GM12878 (cell line): Measurements from ENCODE around the gene PEX12.

ENCODE experiments used
- ETV6 ChIP-seq, 2 experiments: fragments of 450-650 bp in 1 of 2; IDR thresholded peaks in 1 of 2; conservative IDR thresholded peaks in 1 of 2; 2 replicates each; pipeline ENCODE4 v1.6.1; 2014; ENCODE audit warnings: antibody characterized with exemption in 1 of 2, borderline replicate concordance in 1 of 2, low read depth in 1 of 2, mild to moderate bottlenecking in 1 of 2, moderate library complexity in 1 of 2
- MEF2A ChIP-seq: IDR thresholded peaks from 2 replicates; pipeline ENCODE4 v1.6.1; 2011; ENCODE audit warnings: low read depth, mild to moderate bottlenecking, low read length, moderate library complexity; ENCODE audit not compliant: insufficient read depth
- POLR2A ChIP-seq: IDR thresholded peaks from 2 replicates; pipeline ENCODE4 v1.6.1; 2011; ENCODE audit warnings: low read depth, mild to moderate bottlenecking, low read length
- RAD21 ChIP-seq: IDR thresholded peaks from 2 replicates; pipeline ENCODE4 v1.6.1; 2011; ENCODE audit warnings: mild to moderate bottlenecking, low read depth, low read length, moderate library complexity; ENCODE audit not compliant: insufficient read depth
- TF ChIP-seq, protein P1 (sequence below): IDR thresholded peaks from 2 replicates; pipeline ENCODE4 v1.6.1; 2011; ENCODE audit warnings: low read depth, low read length, improper control_type of control experiment, borderline replicate concordance
- TF ChIP-seq, protein P2 (sequence below), 3 experiments: IDR thresholded peaks in 2 of 3; conservative IDR thresholded peaks in 1 of 3; 2 replicates each; pipeline ENCODE4 v1.5.1; 2011; ENCODE audit warnings: low read depth in 3 of 3, low read length in 3 of 3, mild to moderate bottlenecking in 3 of 3, control low read depth in 2 of 3, moderate library complexity in 2 of 3, inconsistent platforms in 1 of 3, mixed read lengths in 1 of 3; ENCODE audit not compliant: control insufficient read depth in 2 of 3, insufficient read depth in 1 of 3; ENCODE audit errors: extremely low read depth in 1 of 3

DNA sequence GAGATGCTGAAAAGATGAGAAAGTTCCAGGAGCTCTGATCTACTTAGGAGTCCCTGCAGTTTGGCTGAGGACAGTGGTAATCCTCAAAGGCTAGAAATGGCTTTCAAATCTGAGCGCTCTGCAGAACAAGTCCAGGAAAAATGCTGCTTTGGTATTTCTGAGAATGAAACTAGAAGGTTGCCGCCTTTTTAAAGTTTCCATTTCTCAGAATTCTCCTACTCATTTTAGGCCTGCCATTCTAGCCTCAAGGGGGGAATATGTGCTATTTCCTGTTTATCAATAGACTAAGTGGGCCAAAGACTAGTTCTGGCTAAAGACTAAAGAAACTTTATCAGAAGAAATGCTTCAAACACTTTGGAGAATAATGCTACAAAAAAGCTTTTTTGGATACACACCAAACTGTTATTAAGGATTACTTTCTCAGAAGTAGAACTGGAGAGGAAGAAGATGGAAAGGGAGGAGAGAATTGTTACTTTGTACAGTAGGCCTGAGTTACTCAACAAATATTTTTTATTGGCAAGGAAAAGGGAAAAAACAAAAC, 40.7 kb downstream of the PEX12 start, which contains the start of gene SLFN12L:
- 0 out of 2 replicates have a peak, but pooled peaks have one; percentile 33 for TF ChIP-seq POLR2A
- TF ChIP-seq, protein P1, sequence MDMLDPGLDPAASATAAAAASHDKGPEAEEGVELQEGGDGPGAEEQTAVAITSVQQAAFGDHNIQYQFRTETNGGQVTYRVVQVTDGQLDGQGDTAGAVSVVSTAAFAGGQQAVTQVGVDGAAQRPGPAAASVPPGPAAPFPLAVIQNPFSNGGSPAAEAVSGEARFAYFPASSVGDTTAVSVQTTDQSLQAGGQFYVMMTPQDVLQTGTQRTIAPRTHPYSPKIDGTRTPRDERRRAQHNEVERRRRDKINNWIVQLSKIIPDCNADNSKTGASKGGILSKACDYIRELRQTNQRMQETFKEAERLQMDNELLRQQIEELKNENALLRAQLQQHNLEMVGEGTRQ: no peak
- no peak for TF ChIP-seq RAD21
- TF ChIP-seq MEF2A: no peak
- peak in 1 of 2 experiments; percentile 25; a peak in 1 of 4 replicates for TF ChIP-seq ETV6 (conservative IDR thresholded peaks at IDR 0.05 in 1 of 2, IDR thresholded peaks at IDR 0.05 in 1 of 2; ENCODE audit: borderline replicate concordance in 1 of 2, low read depth in 1 of 2)
- TF ChIP-seq, protein P2, sequence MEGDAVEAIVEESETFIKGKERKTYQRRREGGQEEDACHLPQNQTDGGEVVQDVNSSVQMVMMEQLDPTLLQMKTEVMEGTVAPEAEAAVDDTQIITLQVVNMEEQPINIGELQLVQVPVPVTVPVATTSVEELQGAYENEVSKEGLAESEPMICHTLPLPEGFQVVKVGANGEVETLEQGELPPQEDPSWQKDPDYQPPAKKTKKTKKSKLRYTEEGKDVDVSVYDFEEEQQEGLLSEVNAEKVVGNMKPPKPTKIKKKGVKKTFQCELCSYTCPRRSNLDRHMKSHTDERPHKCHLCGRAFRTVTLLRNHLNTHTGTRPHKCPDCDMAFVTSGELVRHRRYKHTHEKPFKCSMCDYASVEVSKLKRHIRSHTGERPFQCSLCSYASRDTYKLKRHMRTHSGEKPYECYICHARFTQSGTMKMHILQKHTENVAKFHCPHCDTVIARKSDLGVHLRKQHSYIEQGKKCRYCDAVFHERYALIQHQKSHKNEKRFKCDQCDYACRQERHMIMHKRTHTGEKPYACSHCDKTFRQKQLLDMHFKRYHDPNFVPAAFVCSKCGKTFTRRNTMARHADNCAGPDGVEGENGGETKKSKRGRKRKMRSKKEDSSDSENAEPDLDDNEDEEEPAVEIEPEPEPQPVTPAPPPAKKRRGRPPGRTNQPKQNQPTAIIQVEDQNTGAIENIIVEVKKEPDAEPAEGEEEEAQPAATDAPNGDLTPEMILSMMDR (IDR thresholded peaks at IDR 0.05 in 2 of 3, conservative IDR thresholded peaks at IDR 0.05 in 1 of 3; ENCODE audit: control insufficient read depth in 2 of 3, extremely low read depth in 1 of 3, insufficient read depth in 1 of 3, low read depth in 3 of 3, low read length in 3 of 3): no peak
